ENCODE results near the gene GAL.

Gene GAL

DNA sequence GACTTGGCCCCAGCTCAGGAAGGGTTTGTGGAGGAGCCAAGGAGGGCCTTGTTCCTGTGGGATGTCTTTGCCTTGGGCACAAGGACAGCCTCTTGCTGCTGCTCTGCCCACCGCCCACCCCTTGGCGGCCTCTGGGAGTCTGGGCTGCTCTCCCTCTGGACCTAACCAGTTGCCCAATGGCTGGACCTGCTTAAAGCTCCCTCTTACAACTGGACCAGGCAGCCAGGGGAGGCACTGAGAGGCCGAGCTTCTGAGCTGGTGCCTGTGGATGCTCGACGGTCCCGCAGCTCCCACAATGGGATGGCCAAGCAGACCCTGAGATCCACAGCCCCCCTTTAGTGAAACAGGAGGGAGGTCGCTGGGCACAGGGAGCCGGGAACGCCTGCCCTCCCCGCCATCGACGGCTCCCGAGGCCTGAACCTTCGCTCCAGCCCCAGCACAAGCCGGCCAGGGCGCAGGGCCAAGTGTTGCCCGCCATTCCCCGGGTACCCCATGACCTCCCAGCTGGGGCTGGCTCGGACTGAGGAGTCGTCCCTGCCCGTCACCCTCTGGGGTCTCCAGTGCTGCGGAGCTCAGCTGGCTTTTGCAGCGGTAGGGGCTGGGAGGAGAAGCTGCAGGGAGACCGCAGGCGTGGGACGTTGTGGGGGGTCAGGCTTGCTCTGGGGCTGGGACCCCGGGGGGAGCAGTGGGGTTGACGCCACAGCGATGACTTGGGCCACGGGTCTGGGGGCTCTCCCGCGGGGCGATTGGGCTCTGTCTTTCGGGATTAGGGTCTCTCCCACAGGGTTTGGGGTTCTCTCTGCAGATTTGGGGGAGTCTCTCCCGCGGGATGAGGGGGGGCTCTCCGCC, 584 bp upstream of the GAL start:
- DNase-seq (ENCODE audit: insufficient read length, low spot score) (no peak), FAIRE-seq (no peak)
- TF ChIP-seq, protein P1, sequence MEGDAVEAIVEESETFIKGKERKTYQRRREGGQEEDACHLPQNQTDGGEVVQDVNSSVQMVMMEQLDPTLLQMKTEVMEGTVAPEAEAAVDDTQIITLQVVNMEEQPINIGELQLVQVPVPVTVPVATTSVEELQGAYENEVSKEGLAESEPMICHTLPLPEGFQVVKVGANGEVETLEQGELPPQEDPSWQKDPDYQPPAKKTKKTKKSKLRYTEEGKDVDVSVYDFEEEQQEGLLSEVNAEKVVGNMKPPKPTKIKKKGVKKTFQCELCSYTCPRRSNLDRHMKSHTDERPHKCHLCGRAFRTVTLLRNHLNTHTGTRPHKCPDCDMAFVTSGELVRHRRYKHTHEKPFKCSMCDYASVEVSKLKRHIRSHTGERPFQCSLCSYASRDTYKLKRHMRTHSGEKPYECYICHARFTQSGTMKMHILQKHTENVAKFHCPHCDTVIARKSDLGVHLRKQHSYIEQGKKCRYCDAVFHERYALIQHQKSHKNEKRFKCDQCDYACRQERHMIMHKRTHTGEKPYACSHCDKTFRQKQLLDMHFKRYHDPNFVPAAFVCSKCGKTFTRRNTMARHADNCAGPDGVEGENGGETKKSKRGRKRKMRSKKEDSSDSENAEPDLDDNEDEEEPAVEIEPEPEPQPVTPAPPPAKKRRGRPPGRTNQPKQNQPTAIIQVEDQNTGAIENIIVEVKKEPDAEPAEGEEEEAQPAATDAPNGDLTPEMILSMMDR (IDR thresholded peaks at IDR 0.05; ENCODE audit: insufficient read depth, missing control alignments), result no peak

DNA sequence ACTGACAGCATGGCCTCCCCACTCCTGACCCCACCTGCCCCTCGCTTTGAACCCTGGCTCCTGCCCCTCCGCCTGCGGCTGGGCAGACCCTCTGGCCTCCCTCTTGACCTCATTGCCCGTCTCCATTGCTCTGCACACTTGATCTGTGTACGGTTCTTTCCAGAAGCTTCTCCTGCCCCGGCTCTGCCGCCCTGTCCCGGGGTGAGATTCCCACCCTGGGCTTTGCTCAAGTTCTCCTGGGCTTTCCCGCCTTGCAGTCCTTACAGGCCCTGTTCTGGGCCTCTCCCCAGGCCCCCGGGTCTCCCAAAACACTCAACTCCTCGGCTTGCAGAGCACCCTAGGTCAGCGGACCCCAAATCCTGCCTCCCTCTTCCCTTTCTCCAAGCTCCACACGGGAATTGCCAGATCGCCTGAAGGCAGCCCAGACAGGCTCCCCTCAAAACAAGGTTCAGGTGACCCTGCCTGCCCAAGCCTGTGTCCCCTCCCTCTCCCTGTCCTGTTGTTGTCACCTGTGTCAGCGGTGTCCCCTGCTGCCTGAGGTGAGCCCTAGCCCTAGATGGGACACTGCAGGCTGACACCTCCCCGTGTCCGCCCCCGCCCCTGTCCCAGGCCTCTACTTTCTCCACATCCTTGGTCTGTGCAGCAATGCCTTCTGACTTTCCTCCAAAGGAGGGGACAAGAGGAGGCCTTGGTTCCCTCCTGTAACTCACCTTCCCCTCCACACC, 1.5 kb downstream of the GAL start:
- TF ChIP-seq, protein P1 (IDR thresholded peaks at IDR 0.05; ENCODE audit: insufficient read depth, missing control alignments), result no peak
- DNase-seq (ENCODE audit: insufficient read length, low spot score) (no peak), FAIRE-seq (no peak)

DNA sequence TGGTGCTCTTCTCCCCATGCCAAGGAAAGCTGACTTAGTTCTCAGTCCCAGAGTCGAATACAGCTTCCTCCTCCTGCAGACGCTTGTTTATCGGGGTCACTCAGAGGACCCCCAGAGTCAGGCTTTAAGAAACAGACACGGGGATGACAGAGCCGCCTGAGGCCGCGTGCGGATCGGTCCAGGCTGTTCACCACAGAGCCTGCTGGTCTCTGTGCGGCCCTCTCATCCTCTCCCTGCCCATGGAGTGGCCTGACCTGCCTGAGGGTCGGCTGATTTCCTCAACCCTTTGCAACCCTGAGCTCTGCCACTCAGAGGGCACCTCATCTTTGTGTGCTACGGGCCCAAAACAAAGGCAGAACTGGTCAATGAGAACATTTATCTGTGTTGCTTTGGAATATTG, 2.1 kb downstream of the GAL start:
- FAIRE-seq (no peak), DNase-seq (ENCODE audit: insufficient read length, low spot score) (no peak)
- TF ChIP-seq, protein P1 (IDR thresholded peaks at IDR 0.05; ENCODE audit: insufficient read depth, missing control alignments), result no peak

DNA sequence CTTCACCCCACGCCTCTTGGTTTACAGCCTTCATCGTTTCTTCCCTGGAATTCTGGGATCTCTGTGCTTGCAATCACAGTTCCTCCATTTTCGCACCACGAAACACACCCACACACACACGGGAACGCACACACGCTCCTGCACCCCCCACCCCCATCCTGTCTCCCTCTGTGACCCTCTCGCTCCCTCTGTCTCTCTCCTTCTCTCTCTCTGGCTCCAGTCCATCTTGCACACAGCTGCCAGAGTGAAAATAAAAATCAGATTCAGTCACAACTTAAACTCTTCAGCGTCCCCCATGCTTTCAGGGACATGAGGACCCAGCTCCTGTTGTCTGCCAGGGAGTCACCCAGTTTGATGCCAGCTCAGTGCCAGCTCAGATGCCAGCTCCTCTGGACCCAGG, 3.0 kb downstream of the GAL start:
- DNase-seq (ENCODE audit: insufficient read length, low spot score) (no peak), FAIRE-seq (no peak)
- TF ChIP-seq, protein P1 (IDR thresholded peaks at IDR 0.05; ENCODE audit: insufficient read depth, missing control alignments), result no peak

DNA sequence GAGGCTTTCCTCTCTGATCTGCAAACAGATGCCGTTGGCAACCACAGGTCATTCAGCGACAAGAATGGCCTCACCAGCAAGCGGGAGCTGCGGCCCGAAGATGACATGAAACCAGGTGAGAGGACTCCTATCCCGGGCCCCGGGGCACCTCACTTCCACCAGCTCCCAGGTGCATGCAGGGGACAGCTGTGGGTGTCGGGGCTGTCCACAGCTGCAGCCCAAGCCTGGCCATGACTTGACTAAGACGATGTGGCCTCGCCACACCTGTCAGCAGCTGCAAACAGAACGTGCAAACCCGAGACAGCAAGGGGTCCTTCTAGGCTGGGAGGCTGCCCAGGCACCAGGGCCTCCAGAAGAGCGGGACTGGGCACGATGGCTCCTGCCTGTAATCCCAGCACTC, 3.6 kb downstream of the GAL start:
- DNase-seq (ENCODE audit: insufficient read length, low spot score) (no peak), FAIRE-seq (no peak)
- TF ChIP-seq, protein P1 (IDR thresholded peaks at IDR 0.05; ENCODE audit: insufficient read depth, missing control alignments), result no peak

DNA sequence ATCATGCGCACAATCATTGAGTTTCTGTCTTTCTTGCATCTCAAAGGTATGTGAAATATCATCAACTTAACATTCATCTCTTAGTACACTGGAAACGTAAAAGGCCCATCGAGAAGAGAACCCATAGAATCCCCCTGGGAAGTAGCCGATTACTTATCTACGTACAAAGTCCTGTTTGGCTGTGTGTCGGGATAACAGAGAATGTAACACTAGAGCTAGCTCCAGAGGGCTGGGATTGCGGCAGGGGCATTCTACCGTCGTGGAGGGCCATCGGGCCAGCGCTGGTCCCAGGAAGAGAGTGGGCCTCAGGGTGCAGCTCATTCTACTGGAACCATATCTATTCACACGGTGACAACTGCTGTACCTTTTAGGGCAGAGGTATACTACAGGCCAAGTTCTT, 4.5 kb downstream of the GAL start:
- FAIRE-seq, result no peak

More for the DNA sequence above, 4.5 kb downstream of the GAL start:
- TF ChIP-seq, protein P1 (IDR thresholded peaks at IDR 0.05; ENCODE audit: insufficient read depth, missing control alignments), result no peak
- DNase-seq (ENCODE audit: insufficient read length, low spot score), result no peak

All from D721Med (cell line).